ENCODE results near the gene SNAP29.
"Not testable (repeated sequence)": the region's sequence is repeated elsewhere in the genome, so short reads cannot be mapped to it uniquely, and the experiment has no call there.

Gene SNAP29

GRCh38 chr22:20858615-20859416 lies at the start of gene SNAP29, which contains the start of gene PI4KA:
SNAP29 (plus strand) TSS chr22:20859007; CDS start chr22:20859111, 104 bp downstream.
PI4KA (minus strand) TSS chr22:20858811; CDS start chr22:20858725, 86 bp downstream.
- peak; percentile 88 for DNase-seq

GRCh38 chr22:20809538-20810185 lies 49.1 kb upstream of the SNAP29 start:
- DNase-seq: no peak

DNA sequence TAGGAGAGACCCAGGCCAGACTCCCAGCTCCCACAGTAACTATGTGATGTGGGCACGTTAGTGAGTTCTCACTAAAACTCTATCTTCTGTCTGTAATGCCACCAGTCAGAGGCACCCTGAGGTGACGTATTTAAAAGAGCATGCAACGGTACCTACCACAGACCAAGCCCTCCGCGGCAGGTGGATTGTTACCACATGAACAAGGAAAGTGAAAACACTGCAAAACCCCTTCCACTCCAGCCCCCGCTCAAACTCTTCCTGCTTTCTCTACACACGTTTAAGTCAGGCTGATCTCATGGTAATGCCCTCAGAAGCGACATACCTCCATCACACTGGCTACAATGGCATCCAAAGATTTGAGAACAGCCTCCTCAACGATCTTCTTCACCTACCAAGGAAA lies 48.2 kb upstream of the SNAP29 start:
- DNase-seq: no peak

DNA sequence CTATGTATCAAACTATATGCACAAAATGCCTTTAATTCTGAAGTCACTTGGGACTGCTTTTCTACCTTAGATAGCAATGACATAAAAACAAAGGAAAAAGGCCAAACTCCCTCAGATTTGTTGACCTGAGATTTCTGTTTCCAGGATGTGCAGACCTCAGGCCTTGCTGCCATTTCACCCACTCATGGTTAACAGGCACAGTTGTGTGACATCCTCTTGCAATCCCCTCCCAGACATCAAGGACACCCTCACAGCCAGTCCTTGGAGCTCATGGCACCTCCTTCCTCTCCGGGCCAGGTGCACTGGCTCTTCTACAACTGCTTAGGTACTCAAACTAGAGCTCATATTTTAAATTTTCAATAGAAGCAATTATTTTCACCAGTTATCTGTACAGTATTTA lies 47.6 kb upstream of the SNAP29 start:
- no peak for DNase-seq

DNA sequence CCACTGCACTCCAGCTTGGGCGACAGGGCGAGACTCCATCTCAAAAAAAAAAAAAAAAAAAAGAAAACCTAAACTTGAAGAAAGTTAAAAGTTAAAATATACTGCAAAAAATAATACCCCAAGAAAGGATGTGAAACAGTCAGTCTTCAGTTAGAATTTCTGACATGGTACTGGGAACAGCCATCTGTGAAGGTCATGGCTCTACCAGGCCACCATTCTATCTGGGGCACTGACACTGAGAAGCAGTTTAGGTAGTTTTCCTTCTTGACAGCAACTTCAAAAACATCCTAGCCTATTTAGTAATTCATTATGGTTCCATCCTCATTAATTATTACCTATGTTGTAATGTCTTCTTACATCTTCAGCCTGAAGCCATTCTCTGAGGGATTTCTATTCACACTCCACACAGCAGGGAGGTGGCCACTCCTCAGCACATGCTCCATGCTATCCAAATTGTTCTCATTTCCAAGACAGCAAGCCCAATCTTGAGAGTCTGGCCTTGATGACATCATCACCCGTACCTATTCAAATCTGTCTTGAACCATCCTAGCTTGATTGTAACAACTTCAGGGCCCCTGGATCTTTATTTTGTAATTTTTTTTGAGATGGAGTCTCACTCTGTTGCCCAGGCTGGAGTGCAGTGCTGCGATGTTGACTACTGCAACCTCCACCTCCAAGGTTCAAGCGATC lies 46.7 kb upstream of the SNAP29 start:
- no peak for DNase-seq

DNA sequence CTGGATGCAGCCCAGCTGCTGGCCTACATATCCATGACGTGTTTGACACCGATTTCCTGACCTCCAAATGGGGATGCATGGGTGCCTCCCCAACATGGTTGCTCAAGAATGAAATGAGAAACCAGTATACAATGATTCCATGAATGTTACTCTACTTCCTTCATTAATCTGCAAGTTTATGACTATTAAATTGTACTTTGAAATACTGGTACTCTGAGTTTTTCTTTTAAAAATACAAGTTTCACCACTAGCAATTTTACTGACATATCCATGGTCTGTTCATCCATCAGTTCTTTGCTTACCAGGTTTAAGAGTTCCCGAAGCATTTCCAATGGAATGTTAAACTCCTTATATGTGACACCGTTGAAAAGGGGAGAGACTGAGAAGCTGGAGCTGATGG lies 45.8 kb upstream of the SNAP29 start:
- DNase-seq: no peak

DNA sequence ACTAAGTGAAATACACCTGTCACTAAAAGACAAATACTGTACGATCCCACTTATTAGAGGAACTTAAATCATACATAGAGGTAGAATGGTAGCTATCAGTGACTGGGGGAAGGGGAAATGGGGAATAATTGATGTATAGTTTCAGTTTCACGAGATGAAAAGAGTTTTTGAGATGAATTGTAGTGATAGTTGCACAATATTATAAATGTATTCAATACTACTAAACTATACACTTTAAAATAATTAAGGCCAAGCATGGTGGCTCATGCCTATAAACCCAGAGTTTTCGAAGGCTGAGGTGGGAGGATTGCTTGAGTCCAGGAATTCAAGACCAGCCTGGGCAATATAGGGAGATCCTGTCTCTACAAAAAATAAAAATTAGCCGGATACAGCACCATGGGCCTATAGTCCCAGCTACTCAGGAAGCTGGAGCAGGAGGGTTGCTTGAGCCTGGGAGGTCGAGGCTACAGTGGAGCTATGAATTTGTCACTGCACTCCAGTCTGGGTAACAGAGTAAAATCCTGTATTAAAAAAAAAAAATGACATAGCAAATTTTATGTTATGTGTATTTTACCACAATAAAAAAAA lies 44.5 kb upstream of the SNAP29 start:
- no peak for DNase-seq

- DNase-seq: no peak
Measured at GRCh38 chr22:20815477-20816050, 43.2 kb upstream of the SNAP29 start.

DNA sequence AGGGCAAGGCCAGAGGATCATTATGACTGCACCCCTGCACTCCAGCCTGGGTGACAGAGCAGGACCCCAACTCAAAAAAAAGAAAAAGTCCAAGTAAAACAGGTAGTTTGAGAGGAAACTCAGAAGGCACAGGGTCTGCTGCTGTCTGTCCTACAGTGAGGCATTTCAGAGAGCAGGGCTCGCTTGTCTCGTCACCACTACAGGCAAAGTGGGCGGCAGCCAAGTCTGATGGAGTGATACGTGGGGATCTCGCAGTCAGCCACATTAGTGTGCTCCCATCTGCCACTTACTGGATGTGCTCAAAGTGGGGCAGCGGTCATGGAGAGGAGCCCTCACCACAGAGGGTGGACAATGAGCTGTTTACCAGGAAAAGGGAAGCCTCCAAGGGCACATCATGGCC lies 42.2 kb upstream of the SNAP29 start:
- no peak for DNase-seq

DNA sequence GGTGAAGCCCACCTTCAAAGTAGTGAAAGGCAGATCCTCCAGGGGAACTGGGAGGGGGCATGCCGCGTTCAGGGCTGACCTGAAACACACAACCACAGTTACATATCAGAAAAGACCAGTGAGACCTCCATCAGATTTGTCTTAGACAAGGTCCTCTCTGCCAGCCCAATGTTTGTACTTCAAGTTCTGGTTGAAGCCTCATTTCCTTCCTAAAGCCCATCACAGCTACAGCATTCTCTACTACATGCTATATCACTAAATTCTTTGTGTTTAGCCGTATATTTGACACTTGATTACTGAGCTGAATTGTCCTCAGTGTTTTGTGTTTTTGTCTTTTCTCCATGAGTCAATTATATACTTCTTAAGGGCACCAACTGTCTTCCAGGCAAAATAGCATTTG lies 40.3 kb upstream of the SNAP29 start:
- DNase-seq: no peak

DNA sequence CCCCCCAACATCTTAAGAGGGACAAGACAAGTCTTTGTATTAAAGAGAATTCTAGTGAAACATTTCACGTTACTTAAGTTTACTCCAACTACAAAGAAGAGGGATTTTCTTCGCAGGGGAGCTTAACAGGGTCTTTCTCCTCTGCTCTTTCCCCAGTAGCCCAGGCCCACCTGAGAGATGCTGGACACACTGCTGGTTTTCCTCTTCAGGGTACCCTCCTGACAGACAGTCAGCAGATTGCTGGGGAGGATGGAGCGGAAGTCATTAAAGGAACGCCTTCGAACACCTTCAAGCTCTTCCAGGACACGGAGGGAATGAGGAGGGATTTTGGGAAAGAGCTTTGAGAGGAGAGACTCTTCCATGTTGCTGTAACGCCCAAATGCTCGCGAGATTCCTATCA lies 39.3 kb upstream of the SNAP29 start:
- no peak for DNase-seq

DNA sequence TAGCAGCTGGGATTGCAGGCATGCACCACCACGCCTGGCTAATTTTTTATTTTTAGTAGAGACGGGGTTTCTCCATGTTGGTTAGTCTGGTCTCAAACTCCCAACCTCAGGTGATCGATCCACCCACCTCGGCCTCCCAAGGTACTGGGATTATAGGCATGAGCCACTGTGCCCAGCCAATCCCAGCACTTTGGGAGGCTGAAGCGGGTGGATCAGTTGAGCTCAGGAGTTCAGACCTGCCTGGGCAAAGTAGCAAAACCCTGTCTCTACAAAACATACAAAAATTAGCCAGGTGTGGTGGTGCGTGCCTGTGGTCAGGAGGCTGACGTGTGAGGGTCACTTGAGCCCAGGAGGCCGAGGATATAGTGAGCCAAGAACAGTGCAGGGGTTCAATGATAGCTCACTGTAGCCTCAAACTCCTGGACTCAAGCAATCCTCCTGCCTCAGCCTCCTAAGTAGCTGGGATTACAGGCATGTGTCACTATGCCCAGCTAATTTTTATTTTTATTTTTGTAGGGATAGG lies 37.0 kb upstream of the SNAP29 start:
- not testable (repeated sequence) for DNase-seq

GRCh38 chr22:20822240-20822639 lies 36.6 kb upstream of the SNAP29 start:
- no peak for DNase-seq

DNA sequence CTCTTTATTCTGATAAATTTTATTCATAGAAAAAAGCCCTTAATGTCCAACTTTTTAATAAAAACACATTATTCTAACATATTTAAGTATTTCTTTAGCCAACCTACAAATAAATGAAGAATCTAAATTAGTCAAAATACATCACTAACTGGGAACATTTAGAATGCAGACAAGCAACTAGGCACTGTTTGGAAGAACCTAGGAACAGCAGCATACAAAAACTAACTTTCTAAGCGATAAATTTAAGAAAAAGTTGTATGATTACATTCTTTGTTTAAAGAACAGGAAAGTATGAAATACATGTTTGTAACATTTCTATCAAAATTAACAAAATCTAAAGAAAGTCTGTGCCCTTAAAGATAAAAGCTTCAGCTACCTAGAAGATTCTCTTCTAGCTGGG lies 35.5 kb upstream of the SNAP29 start:
- DNase-seq: no peak

GRCh38 chr22:20825216-20825615 lies 33.6 kb upstream of the SNAP29 start:
- not testable (repeated sequence) for DNase-seq

- DNase-seq: no peak
Measured at GRCh38 chr22:20825624-20826023, 33.2 kb upstream of the SNAP29 start.

- DNase-seq: not testable (repeated sequence)
Measured at GRCh38 chr22:20826373-20827152, 32.2 kb upstream of the SNAP29 start.

GRCh38 chr22:20829491-20830134 lies 29.2 kb upstream of the SNAP29 start:
- no peak for DNase-seq

DNA sequence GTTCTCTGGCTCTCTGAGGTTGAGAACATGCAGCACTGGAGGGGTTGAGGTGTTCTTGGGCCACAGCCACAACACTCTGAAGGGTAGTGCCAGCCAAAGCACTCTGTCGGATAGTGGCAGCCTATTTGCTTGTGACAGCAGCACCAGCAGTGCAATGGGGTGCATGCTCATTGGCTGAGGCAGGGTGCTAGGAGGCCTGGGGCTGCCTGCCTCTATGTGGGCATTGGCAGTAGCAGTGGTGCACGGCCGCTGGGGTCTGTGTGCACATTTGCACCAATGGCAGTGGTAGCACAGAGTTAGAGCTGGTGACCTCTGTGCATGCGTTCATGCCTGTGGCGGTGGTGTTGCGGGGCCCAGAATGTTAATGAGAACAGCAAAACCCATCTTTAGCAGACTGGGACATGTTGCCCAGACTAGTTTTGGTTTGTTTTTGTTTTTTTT lies 25.6 kb upstream of the SNAP29 start:
- no peak for DNase-seq

GRCh38 chr22:20834206-20834605 lies 24.6 kb upstream of the SNAP29 start:
- no peak for DNase-seq

DNA sequence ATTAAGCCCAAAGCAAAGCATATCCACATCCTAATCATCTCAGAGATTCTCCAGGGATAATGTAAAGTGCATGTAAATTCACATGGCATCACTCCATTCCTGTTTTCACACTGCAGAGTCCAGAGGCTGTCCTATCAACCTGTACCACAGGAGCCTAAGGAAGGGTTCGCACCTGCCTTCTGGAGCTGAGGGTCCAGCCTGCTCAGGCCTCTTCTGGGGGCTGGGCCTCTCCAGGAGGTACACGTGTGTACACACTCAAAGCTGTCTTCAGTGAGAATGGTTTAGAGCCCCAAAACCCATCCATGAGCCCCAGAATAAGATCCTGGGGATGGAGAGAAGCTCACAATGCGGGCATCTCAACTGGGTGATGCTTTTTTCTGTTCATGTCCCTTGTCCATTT lies 24.1 kb upstream of the SNAP29 start:
- no peak for DNase-seq
